Measurements from ENCODE around the gene BEND6.
"Not testable (repeated sequence)": the region's sequence is repeated elsewhere in the genome, so short reads cannot be mapped to it uniquely, and the experiment has no call there.

Gene BEND6

GRCh38 chr6:56992036-56992435 lies 37.1 kb downstream of the BEND6 start:
- H3K4me3 ChIP-seq (replicated peaks; ENCODE audit: low read depth, low read length): no peak overlapping the region
- TF ChIP-seq CTCF (IDR thresholded peaks at IDR 0.05; ENCODE audit: low read length, missing control alignments): no peak
- DNase-seq (ENCODE audit: low read depth): no peak

GRCh38 chr6:56992703-56993102 lies 37.8 kb downstream of the BEND6 start:
- no peak for TF ChIP-seq CTCF (IDR thresholded peaks at IDR 0.05; ENCODE audit: low read length, missing control alignments)
- H3K4me3 ChIP-seq (replicated peaks; ENCODE audit: low read depth, low read length): no peak overlapping the region
- DNase-seq (ENCODE audit: low read depth): no peak

- no peak for TF ChIP-seq CTCF (IDR thresholded peaks at IDR 0.05; ENCODE audit: low read length, missing control alignments)
- DNase-seq (ENCODE audit: low read depth): no peak
- no peak overlapping the region for H3K4me3 ChIP-seq (replicated peaks; ENCODE audit: low read depth, low read length)
Measured at GRCh38 chr6:56995347-56995902, 40.5 kb downstream of the BEND6 start.

GRCh38 chr6:56996401-56996800 lies 41.5 kb downstream of the BEND6 start:
- no peak for DNase-seq (ENCODE audit: low read depth)
- H3K4me3 ChIP-seq (replicated peaks; ENCODE audit: low read depth, low read length): no peak overlapping the region
- TF ChIP-seq CTCF (IDR thresholded peaks at IDR 0.05; ENCODE audit: low read length, missing control alignments): no peak

- no peak overlapping the region for H3K4me3 ChIP-seq (replicated peaks; ENCODE audit: low read depth, low read length)
- DNase-seq (ENCODE audit: low read depth): no peak
- no peak for TF ChIP-seq CTCF (IDR thresholded peaks at IDR 0.05; ENCODE audit: low read length, missing control alignments)
Measured at GRCh38 chr6:56999049-56999448, 44.1 kb downstream of the BEND6 start.

- not testable (repeated sequence) for DNase-seq (ENCODE audit: low read depth); H3K4me3 ChIP-seq (replicated peaks; ENCODE audit: low read depth, low read length)
Measured at GRCh38 chr6:56999748-57000147, 44.8 kb downstream of the BEND6 start.

GRCh38 chr6:57002197-57002596 lies 47.3 kb downstream of the BEND6 start:
- TF ChIP-seq CTCF (IDR thresholded peaks at IDR 0.05; ENCODE audit: low read length, missing control alignments): no peak
- no peak for DNase-seq (ENCODE audit: low read depth)
- no peak overlapping the region for H3K4me3 ChIP-seq (replicated peaks; ENCODE audit: low read depth, low read length)

Data from fibroblast of pulmonary artery (primary cell).